Fibroblast of skin of back (primary cell): Measurements from ENCODE around the gene ASB10.

Experiments
- DNase-seq: peaks from one replicate; pipeline ENCODE4 v3.0.0-alpha.2; 2013

The ASB10 gene

DNA sequence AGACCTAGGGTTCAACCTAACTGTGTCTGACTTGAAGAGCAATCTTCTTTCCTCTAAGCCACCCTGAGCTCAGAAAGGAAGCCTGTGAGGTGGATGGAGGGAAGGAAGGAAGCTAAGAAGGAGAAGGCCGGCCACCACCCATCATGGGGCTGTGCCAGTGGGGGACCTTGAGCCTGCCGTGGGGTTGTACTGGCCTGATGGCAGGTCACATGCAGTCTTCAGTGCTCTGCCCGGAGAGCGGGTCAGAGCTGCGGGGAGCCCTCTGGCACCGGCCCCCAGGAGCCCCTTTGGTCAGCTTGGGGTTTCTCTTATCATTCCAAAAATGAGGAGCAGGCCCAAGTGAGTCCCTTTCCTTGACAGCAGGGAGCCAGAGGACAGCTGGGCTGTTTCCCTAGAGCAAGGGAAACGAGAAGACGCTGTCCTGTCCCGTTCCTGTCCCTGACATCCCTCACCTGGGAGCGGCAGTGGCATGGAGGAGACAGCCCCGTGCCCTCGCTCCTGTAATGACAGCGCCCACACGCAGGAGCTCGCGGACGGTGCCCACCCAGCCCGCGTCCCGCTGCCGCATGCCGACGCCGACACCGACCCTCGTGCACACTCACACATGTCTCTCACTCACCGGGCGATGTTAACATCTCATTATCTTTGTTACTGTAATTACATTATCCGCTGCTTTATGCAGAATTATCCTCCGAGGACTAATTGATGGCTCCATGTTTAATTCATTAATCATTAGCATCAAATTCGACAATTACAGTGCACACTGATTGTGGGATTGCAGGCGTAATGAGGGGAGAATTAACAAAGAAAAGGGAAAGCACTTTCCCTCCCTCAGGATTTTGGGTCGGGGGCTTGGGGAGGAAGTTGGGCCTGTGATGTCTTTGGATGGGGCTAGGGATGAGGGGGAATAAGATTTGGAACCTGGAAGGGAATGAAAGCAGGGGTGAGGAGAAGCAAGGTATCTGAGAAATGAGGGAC lies 50.9 kb downstream of the ASB10 start:
- no peak for DNase-seq

DNA sequence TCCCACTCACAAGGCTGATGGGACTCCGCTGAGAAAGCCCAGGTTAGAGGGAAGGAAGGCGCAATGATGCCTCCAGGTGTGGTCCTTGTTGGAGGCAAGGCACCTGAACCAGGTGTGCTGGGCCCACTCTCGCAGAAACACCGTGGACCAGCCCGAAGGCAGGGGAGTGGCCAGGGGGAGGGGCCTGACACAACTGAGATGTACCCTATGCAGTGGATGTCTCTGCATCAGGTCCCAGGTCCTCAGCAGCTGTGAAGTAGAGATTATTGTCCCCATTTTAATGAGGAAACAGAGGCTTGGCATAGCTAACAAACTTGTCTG lies 51.6 kb downstream of the ASB10 start:
- no peak for DNase-seq

DNA sequence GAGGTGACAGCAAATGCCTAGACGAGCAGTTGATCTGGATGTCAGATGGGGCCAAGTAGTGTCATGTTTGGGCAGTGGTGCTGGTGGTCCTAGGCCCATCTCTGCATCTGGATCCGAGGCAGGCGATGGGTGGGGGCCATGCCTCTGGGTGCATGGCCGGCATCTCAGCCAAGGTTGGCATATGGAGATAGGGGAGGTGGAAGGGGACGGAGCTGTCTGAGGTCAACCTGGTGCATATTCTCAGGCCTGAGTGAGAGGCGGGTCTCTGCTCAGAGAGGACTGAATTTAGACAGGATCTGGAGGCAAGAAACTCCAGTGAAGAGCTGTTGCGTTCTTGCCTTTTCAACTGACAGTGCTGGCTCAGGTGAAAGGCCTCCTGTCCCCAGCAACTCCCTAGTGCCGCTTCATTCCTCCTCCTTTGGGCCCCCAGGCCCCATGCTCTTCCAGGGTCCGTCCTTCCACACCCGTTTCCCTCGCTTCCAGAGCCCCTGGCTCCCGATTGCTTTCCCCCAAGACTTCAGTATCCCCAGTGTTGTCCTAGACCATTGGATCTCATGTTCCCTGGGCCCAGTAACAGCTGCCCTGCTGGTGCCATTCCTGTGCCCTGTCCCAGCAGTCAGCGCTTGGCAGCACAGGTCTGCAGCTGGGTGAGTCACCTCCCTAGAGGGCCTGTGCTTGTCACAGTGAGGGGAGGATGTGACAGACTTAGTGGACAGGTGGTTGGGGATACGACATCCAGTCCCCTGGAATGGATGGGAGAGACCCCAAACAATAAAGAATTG lies 52.1 kb downstream of the ASB10 start:
- DNase-seq = no peak

DNA sequence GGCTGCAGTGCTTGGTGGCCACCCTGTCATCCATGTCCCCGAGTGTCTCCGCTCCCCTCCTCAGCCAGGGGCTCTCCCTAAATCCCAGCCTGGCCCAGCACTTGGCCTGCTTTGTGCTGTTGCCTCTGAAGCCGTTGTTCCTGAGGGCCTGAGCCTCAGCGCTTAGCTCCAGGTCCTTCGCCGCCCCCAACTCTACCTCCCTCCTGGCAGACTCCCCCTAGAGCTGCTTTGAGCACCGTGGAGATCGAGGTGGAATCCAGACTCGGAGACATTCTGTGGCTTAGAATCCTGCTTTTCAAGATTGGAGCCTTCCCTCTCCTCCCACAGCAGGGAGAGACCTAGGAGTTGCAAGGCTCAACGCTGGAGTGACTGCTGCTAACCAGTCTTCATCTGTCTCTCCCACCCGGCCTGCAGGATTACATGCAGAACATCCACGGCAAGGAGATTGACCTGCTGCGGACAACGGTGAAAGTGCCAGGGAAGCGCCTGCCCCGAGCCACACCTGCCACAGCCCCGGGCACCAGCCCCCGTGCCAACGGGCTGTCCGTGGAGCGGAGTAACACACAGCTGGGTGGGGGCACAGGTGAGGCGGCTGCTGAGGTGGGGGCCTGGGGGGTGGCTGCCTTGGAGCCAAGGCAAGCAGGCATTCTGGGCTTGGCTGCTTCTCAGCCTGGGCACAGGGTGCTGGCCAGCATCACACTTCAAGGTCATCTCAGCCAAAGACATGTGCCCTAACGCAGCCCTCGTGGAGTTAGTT lies 52.9 kb downstream of the ASB10 start:
- DNase-seq = no peak

DNA sequence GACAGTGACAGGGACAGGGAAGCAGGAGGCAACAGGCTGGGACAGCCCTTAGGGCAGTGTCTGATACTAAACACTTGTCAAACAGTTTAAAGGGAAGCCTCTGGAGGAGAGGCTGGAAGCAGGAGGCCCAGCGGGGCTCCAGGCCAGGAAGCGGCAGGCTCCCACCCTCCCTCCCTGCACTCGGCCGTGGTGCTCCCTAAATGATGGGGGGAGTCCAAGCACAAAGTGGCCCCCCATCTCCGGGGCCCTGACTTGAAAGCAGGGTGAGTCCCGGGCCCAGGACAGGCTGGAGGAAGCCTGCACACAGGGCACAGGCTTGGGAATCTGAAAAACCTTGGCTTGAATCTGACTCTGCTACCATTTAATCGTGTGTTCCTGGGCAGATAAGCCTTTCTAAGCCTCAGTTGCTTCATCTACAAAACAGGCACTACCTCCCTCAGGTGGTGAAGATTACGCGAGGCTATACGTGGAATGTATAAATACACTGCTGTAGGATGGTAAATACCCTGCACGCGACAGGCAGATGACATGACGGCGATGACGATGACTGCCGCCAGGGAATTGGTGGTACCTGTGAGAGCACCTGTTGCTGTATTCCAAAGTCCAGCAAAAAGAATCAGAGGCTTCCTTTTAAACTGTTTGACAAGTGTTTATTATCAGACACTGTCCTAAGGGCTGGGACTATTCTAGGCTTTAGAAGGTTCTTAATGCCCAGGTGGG lies 53.6 kb downstream of the ASB10 start:
- no peak for DNase-seq

DNA sequence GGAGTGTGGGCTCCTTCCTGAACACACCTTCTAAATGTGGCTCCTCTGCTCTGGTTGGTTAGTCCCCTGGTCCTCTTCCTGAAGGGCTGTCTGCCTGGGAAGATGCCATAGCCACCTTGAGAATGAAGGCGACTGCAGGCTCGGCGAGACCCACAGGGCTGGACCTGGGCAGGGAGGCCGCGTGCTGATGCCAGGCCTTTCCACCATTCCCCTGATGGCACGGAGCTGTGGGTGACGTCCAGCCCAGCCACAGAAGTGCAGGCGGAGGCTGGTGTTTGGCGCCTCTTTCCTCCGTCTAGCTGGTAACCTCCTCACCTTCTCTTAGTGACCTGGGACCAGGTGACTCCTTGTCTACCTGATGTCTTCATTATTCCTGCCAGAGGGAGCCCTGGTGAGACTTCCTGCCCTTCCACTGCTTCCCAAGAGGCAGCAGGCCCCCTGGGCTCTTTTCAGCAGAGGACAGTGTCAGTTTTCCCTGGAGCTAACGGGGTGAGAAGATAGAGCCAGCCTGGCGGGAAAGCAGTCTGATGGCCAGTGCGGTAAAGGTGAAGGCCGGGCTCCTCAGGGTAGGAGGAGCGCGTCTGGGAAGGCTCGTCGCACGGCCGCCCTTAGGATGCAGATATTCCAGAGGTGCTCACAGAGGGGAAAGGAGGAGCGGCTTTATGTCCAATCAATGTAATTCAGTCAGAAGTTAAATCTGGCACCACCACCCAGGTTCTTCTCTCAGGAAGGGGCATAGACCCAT lies 54.4 kb downstream of the ASB10 start:
- DNase-seq = no peak

DNA sequence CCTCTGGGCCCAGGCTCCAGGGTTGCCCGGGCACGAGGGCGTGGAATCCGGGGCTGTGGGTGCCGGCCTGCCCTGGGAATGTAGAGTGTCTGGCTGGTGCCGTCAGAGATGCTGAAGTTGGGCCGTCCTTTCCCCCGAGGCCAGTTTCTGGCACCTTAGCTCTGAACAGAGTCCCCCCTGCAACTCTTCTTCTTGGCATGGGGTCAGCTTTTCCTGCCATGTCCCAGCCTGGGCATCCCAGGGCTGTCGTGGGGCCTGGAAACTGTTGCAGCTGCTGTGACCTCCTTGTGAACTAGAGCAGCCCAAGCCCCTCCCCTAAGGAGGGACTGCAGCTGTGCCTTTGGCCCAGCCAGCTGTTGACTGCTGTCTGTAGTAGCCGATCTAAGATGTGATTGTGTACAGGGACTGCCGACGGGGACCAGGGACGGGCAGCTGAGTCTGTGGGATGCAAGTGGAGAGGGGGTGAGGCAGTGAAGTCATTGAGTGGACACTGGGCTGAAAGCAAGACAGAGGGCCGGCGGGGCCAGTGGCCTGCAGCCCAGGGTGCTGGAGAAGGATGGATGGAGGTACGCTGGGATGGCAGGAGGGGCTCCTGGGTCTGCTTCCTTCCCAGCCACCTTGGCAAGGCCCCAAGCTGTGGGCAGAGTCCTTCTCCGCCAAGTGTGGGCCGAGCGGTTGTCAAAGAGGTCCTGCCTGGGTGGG lies 55.3 kb downstream of the ASB10 start:
- DNase-seq = no peak

DNA sequence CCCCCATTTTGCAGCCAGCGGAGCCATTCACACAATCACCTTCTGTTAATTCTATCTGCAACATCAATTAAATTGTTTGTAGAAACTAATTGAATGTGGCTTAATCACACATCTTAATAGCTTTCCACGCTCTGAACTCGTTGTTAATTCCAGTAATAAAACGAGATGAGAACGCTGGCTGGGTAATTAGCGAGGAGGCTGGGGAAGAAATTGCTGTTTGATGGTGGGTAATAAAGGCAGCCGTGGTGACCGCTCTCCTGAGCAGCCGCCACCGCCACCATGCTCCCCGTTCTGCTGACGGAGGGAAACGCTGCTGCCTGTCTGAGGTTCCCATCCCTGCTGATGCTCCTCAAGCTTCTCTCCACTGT lies 55.8 kb downstream of the ASB10 start:
- no peak for DNase-seq

DNA sequence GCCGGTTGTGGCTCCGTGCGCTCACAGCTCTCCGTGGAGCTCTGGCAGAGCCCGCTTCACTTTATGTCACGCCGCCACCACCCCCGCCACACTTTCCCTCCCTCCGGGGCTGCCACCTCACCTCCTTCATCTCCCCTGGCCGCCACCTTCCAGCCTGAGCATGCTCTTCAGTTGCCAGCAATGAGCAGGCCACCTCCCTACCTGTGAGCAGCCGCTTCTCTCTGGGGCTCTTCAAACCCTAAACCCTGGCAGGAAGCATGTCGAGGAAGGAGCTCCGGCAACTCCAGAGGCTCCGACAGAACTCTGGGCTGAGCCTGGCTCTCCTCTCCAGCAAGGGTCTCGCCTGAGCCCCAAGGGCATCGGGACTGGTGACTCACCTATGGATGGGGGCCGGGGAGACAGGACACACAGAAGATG lies 56.3 kb downstream of the ASB10 start:
- no peak for DNase-seq

DNA sequence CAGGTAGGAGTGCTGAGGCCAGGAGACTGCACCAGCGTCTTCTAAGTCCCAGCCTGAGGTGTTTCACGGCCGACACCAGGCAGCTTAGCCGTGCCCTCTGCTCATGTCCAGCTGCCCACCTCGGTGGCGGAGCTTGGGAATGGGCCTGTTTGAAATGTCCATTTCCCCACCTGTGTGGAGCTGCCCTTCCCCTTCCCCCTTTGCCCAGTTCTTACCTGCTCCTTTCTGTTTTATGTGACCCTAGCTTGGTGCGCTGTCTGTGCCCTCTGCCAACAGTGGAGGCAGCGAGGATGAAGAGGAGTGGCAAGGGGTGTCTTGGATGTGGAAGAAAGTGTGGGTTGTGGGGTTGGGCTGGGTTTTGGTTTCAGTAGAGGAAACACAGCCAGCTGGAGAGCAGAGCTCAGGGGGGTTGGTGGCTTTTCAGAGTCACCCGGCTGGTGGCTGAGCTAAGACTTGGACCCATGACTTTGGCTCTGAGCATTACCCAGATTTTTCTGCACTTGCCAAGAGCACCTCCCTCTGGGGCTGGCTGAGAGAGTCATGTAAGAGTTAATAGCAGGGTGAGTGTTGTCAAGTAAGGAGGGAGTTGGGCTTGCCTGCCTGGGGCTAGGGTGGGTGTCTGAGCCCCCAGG lies 57.0 kb downstream of the ASB10 start:
- no peak for DNase-seq

DNA sequence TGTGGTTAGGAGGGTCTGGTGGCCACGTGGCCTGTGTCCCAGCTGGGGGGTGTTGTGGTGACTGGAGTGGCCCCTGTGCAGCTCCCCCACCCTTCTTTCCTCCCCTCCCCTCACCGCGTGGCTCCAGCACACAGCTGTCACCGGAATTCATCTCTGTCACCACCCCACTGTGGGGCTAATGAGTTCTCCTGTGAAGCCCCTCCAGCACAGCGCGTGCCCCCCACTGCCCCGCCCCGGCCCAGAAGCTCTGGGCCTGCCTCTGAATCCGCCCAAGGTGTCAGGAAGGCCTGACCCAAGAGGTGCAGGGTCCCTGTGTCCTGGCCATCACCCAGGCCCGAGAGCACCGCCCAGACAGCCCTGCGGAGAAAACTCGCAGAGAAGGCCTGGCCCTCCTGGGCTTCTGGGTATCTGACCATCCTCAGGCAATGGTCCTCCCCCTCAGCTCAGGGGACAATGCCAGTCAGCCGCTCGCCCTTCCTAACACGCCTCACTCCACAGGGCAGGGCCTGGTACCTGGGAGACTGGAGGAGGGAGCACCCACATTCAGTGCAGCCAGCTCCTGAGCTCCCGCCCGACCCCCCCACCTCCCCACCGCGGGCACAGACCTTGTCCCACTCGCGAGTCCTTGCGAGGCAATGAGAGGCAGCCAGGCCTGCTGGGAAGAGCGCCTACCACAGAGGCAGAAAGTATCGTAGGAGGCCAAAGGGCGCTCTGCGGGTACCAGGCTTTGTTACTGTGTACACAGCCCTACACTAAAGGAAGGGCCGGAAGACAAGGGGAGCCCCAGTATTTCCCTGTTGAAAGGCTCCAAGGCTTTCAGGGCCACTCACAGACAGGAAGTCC lies 57.7 kb downstream of the ASB10 start:
- DNase-seq = no peak

DNA sequence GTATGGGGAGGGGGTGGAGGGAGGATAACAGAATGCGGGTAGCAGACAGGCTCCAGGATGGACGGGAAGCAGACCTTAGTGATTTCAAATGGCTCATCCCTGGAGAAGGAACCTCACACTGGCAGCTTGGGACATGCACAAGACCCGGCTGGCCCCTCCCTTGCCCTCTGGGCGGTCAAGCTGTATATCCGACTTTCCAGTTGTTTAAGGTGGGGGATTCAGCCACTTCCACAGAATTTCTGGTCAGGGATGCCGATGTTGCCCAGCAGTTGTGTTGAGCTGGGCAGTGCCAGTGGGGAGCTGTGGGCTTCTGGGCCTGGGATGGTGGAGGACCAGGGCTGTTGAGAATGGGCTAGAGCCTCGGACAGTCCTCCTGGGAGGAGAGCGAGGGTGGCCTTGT lies 58.3 kb downstream of the ASB10 start:
- no peak for DNase-seq

DNA sequence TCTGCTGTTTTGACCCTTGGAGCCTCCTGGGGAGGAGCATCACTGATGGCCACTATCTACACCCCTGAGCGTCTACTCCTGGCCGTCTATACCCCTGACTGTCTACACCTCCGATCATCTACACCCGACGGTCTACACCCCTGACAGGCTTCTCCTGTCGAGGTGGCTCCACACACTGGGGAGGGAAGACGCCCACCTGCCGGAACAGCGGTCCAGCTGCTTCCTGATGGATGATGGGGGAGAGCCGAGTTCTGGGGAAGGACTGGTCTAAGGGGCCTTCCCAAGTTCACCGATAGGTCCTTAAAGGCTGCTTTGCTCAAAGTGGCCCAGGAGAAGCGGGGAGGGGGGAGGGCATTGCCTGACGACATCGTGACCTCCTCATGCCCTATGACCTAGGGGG lies 58.9 kb downstream of the ASB10 start:
- no peak for DNase-seq

DNA sequence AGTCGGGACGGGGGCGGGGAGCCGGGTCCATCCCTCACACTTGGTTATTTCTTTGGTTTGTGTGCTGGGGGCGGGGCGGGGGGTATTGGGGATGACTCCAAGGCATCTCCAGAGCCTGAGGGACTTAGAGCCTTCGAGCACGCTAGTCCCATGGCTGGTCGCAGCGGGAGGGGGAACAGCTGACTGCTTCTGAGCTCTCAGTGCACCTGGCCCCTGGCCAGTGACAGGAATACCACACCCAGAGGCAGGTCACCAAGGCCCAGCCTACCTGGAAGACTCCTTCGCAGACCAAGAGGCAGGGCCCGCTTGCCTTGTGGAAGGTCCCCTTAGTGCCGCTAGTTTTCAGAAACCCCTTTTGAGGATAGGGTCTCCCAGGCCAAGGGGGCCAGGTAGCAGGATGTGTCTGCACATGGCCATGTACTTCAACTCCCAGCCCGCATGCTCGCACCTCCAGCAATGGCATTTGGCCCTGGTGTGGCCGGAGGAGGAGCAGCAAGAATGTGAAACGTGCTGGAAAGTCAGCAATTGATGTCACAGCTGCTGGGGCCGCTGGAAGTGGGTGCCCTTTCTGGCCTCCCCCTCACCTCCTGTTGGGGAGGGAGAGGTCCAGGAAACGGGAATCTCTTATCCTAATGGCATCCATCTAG lies 60.4 kb downstream of the ASB10 start:
- no peak for DNase-seq

DNA sequence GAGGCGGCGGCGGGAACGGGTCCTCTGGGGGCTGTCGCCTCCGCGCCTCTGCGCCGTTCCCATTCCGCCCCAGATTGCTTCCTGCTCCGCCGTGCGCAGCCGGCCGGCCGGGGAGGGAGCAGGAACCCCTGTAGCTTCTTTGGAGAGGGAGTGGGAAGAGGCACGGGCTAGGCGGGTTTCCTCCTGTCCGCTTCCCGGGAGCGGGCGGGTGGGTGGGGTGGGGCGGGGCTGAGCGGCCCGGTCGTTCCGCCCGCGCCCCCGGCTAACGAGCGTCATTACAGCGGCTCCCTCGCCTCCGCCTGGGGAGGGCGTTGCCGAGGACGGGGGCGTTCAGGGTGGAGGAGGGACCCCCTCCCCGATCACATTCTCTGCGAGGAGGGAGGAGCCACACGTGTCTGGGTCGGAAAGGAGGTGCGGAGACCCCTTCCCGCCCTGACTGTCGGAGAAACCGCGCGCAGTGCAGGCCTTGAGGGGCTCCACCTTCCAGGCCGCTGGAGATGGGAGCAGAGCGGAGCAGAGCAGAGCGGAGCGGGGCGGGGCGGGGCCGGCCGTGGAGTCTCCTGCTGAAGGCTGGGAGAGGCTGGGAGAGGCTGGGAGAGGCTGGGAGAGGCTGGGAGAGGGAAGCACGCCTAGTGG lies 61.1 kb downstream of the ASB10 start:
- peak; percentile 26 for DNase-seq
